Uterine smooth muscle cell (primary cell): ENCODE measurements around the gene ZDHHC14. TPM values are rescaled to one million over a fixed set of nuclear protein-coding genes. Genes with fewer than 3 reads are reported as not detected.

Experiments used
- total RNA-seq: library from RNA; depleted of rRNA; stranded (reverse); fragments of >200 nt; gene quantifications from 2 replicates; pipeline ENCODE4 v1.2.3, GENCODE V29; 2014

ZDHHC14 gene
- 2.8 and 4.9 TPM in 2 replicates for total RNA-seq

GRCh38 chr6:157380779-157381561, at the start of gene ZDHHC14:
Gene ZDHHC14 (plus strand): TSS chr6:157381190.

Other genes with a start within 250 kb of the ZDHHC14 start
- gene TMEM242, start 57.7 kb upstream of the ZDHHC14 start, total RNA-seq = 7.0 and 7.3 TPM in 2 replicates